ENCODE measurements around the gene LANCL2. TPM values are rescaled to one million over a fixed set of nuclear protein-coding genes. Genes with fewer than 3 reads are reported as not detected.

Gene LANCL2, protein sequence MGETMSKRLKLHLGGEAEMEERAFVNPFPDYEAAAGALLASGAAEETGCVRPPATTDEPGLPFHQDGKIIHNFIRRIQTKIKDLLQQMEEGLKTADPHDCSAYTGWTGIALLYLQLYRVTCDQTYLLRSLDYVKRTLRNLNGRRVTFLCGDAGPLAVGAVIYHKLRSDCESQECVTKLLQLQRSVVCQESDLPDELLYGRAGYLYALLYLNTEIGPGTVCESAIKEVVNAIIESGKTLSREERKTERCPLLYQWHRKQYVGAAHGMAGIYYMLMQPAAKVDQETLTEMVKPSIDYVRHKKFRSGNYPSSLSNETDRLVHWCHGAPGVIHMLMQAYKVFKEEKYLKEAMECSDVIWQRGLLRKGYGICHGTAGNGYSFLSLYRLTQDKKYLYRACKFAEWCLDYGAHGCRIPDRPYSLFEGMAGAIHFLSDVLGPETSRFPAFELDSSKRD
- total RNA-seq, result 6.3 and 13.1 TPM in 2 replicates

DNA sequence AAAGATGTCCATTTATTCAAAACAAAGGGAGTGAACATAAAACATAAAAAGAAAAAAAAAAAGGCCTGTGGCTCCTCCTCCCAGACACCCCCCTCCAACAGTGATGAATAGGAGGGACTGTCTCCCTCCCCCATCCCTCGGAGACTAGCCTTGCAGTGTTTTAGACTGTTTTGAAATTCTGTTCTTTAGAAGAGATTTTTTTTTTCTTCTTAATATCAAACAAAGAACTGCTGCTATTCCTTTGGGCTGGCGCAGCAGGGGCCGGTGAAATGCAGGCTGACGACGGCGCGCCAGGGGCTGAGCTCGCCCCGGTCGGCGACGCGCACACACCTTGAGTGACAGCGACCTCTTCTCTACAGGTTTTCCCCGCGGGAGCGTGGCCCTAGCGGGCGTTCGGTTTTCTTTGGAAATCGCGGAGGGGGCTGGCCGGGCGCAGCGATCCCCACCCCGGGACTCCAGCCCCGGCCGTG lies at the start of gene LANCL2:
TSS of gene LANCL2 (plus strand) at position 133 of the 470 bp plus-strand sequence. CDS start 689 bp downstream, outside the sequence.

Other genes with a start within 250 kb of the LANCL2 start
- gene VOPP1, start 207.2 kb downstream of the LANCL2 start, total RNA-seq, result 35.9 and 45.2 TPM in 2 replicates

All from cardiac atrium fibroblast (primary cell).